SJCRH30 (cell line): ENCODE data around the gene OR4F15. TPM values are rescaled to one million over a fixed set of nuclear protein-coding genes. Genes with fewer than 3 reads are reported as not detected.
A peak's percentile ranks its signal among the peaks of the same experiment; 100 is the strongest.
"Not testable (repeated sequence)": the region's sequence is repeated elsewhere in the genome, so short reads cannot be mapped to it uniquely, and the experiment has no call there.

ENCODE experiments used
- DNase-seq, 2 experiments: peaks; one replicate each; pipeline ENCODE4 v3.0.0-alpha.2; 2015 to 2020
- H3K27ac ChIP-seq: fragments of 250-450 bp; sonication (Bioruptor Pico); 2 replicates; pipeline ENCODE4 v1.5.1; 2020; ENCODE audit warnings: mild to moderate bottlenecking, moderate library complexity
- H3K27me3 ChIP-seq: fragments of 250-450 bp; sonication (Bioruptor Pico); 2 replicates; pipeline ENCODE4 v1.5.1; 2020; ENCODE audit warnings: mild to moderate bottlenecking, moderate library complexity
- H3K36me3 ChIP-seq: fragments of 250-450 bp; sonication (Bioruptor Pico); 2 replicates; pipeline ENCODE4 v1.5.1; 2020; ENCODE audit warnings: mild to moderate bottlenecking, moderate library complexity
- H3K4me1 ChIP-seq: fragments of 250-450 bp; sonication (Bioruptor Pico); 2 replicates; pipeline ENCODE4 v1.5.1; 2020; ENCODE audit warnings: mild to moderate bottlenecking, moderate library complexity
- H3K4me3 ChIP-seq: fragments of 250-450 bp; sonication (Bioruptor Pico); 2 replicates; pipeline ENCODE4 v1.5.1; 2020; ENCODE audit warnings: mild to moderate bottlenecking, moderate library complexity
- H3K9me3 ChIP-seq: fragments of 250-450 bp; sonication (Bioruptor Pico); replicated peaks from 2 replicates; pipeline ENCODE4 v1.5.1; 2020; ENCODE audit warnings: mild to moderate bottlenecking, moderate library complexity
- total RNA-seq: library from RNA; depleted of rRNA; stranded (reverse); fragments of >200 nt; shearing (Covaris generic); gene quantifications from 2 replicates; pipeline ENCODE4 v1.2.3, GENCODE V29; 2014

OR4F15 gene
- total RNA-seq, 1 experiment from 2014 or later: not detected

GRCh38 chr15:101790748-101791147, 21.3 kb upstream of the OR4F15 start:
- peaks cover 17% of the 10 kb centered on the region for H3K4me1 ChIP-seq
- not testable (repeated sequence) for H3K27ac ChIP-seq, H3K4me3 ChIP-seq, H3K27me3 ChIP-seq, H3K9me3 ChIP-seq, H3K36me3 ChIP-seq, DNase-seq

- H3K27ac ChIP-seq, H3K36me3 ChIP-seq, H3K27me3 ChIP-seq, H3K4me3 ChIP-seq, DNase-seq, H3K9me3 ChIP-seq: not testable (repeated sequence)
- H3K4me1 ChIP-seq: peaks cover 18% of the 10 kb centered on the region
Measured at GRCh38 chr15:101793981-101794380, 18.0 kb upstream of the OR4F15 start.

GRCh38 chr15:101795455-101795854, 16.5 kb upstream of the OR4F15 start:
- H3K27ac ChIP-seq: no peak overlapping the region
- no peak for DNase-seq

GRCh38 chr15:101799665-101800064, 12.3 kb upstream of the OR4F15 start:
- no peak overlapping the region for H3K27ac ChIP-seq
- peaks cover 12% of the 10 kb centered on the region for H3K4me1 ChIP-seq
- no peak overlapping the region for H3K4me3 ChIP-seq
- DNase-seq: no peak
- H3K27me3 ChIP-seq: no peaks in the 10 kb centered on the region
- no peaks in the 10 kb centered on the region for H3K9me3 ChIP-seq
- H3K36me3 ChIP-seq: no peaks in the 10 kb centered on the region

More at GRCh38 chr15:101795455-101795854, 16.5 kb upstream of the OR4F15 start:
- Histone ChIP-seq H3K27me3 (no peaks in the 10 kb centered on the region), H3K4me1 (peaks cover 18% of the 10 kb centered on the region), H3K9me3 (no peaks in the 10 kb centered on the region), H3K4me3 (no peak overlapping the region), H3K36me3 (no peaks in the 10 kb centered on the region)

GRCh38 chr15:101801048-101801447, 11.0 kb upstream of the OR4F15 start:
- Histone ChIP-seq H3K36me3 (no peaks in the 10 kb centered on the region), H3K9me3 (no peaks in the 10 kb centered on the region), H3K4me3 (no peak overlapping the region), H3K27ac (no peak overlapping the region), H3K4me1 (no peaks in the 10 kb centered on the region), H3K27me3 (no peaks in the 10 kb centered on the region)
- no peak for DNase-seq

- Histone ChIP-seq H3K4me1 (no peaks in the 10 kb centered on the region), H3K27me3 (no peaks in the 10 kb centered on the region), H3K27ac (no peak within 1 kb of the TSS), H3K36me3 (no peaks in the 10 kb centered on the region), H3K9me3 (no peaks in the 10 kb centered on the region), H3K4me3 (no peak within 1 kb of the TSS)
- DNase-seq: no peak
Measured at GRCh38 chr15:101803209-101803608, 8.8 kb upstream of the OR4F15 start, which contains the start of gene OR4F6. Gene OR4F6, plus strand, starts transcription at chr15:101803509. Its CDS starts 2,211 bp downstream, at chr15:101805720.

- DNase-seq: no peak
- Histone ChIP-seq H3K27me3 (no peaks in the 10 kb centered on the region), H3K36me3 (no peaks in the 10 kb centered on the region), H3K9me3 (no peaks in the 10 kb centered on the region), H3K27ac (no peak overlapping the region), H3K4me3 (no peak overlapping the region), H3K4me1 (no peaks in the 10 kb centered on the region)
Measured at GRCh38 chr15:101803676-101804075, 8.3 kb upstream of the OR4F15 start.

- H3K9me3 ChIP-seq: no peaks in the 10 kb centered on the region
- no peak overlapping the region for H3K4me3 ChIP-seq
- H3K27ac ChIP-seq: no peak overlapping the region
Measured at GRCh38 chr15:101804375-101804774, 7.6 kb upstream of the OR4F15 start.

GRCh38 chr15:101804941-101805340, 7.1 kb upstream of the OR4F15 start:
- no peak for DNase-seq
- Histone ChIP-seq H3K27me3 (no peaks in the 10 kb centered on the region), H3K4me3 (no peak overlapping the region), H3K4me1 (no peaks in the 10 kb centered on the region), H3K27ac (no peak overlapping the region), H3K36me3 (no peaks in the 10 kb centered on the region), H3K9me3 (no peaks in the 10 kb centered on the region)

More at GRCh38 chr15:101804375-101804774, 7.6 kb upstream of the OR4F15 start:
- Histone ChIP-seq H3K4me1 (no peaks in the 10 kb centered on the region), H3K36me3 (no peaks in the 10 kb centered on the region), H3K27me3 (no peaks in the 10 kb centered on the region)
- no peak for DNase-seq

GRCh38 chr15:101805605-101806345, 6.2 kb upstream of the OR4F15 start:
- H3K27ac ChIP-seq: no peak overlapping the region
- no peaks in the 10 kb centered on the region for H3K4me1 ChIP-seq
- no peak for DNase-seq
- no peaks in the 10 kb centered on the region for H3K27me3 ChIP-seq
- H3K4me3 ChIP-seq: no peak overlapping the region
- no peaks in the 10 kb centered on the region for H3K36me3 ChIP-seq
- no peaks in the 10 kb centered on the region for H3K9me3 ChIP-seq

GRCh38 chr15:101807345-101807945, 4.6 kb upstream of the OR4F15 start:
- H3K27me3 ChIP-seq: no peaks in the 10 kb centered on the region
- no peaks in the 10 kb centered on the region for H3K36me3 ChIP-seq
- no peak for DNase-seq
- H3K27ac ChIP-seq: no peak overlapping the region
- H3K4me3 ChIP-seq: no peak overlapping the region
- H3K4me1 ChIP-seq: no peaks in the 10 kb centered on the region
- H3K9me3 ChIP-seq: no peaks in the 10 kb centered on the region

- H3K4me1 ChIP-seq: no peaks in the 10 kb centered on the region
- H3K36me3 ChIP-seq: no peaks in the 10 kb centered on the region
- no peaks in the 10 kb centered on the region for H3K9me3 ChIP-seq
- no peaks in the 10 kb centered on the region for H3K27me3 ChIP-seq
- no peak overlapping the region for H3K4me3 ChIP-seq
- no peak overlapping the region for H3K27ac ChIP-seq
- DNase-seq: no peak
Measured at GRCh38 chr15:101808201-101808600, 3.8 kb upstream of the OR4F15 start.

- no peak overlapping the region for H3K4me3 ChIP-seq
- H3K27me3 ChIP-seq: no peaks in the 10 kb centered on the region
- H3K4me1 ChIP-seq: no peaks in the 10 kb centered on the region
- no peak for DNase-seq
- no peaks in the 10 kb centered on the region for H3K36me3 ChIP-seq
- no peak overlapping the region for H3K27ac ChIP-seq
- no peaks in the 10 kb centered on the region for H3K9me3 ChIP-seq
Measured at GRCh38 chr15:101810456-101810855, 1.5 kb upstream of the OR4F15 start.

- peak in 1 of 2 experiments; percentile 29 for DNase-seq
- H3K9me3 ChIP-seq: no peaks in the 10 kb centered on the region
- no peaks in the 10 kb centered on the region for H3K27me3 ChIP-seq
- H3K36me3 ChIP-seq: no peaks in the 10 kb centered on the region
- no peak overlapping the region for H3K4me3 ChIP-seq
- H3K4me1 ChIP-seq: no peaks in the 10 kb centered on the region
- H3K27ac ChIP-seq: no peak overlapping the region
Measured at GRCh38 chr15:101810876-101811275, 1.1 kb upstream of the OR4F15 start.

- Histone ChIP-seq H3K36me3 (no peaks in the 10 kb centered on the region), H3K27ac (no peak overlapping the region), H3K9me3 (no peaks in the 10 kb centered on the region), H3K4me1 (no peaks in the 10 kb centered on the region), H3K4me3 (no peak overlapping the region), H3K27me3 (no peaks in the 10 kb centered on the region; the same call in 1 of the 2 replicates)
- DNase-seq: no peak
Measured at GRCh38 chr15:101813803-101814534, 2.0 kb downstream of the OR4F15 start.
